Activated CD4-positive, alpha-beta T cell treated with anti-CD3 and anti-CD28 coated beads, Interleukin-2, amount 50 U/mL, for 4 hours (primary cell): Measurements from ENCODE around the gene SREBF1.
A peak's percentile ranks its signal among the peaks of the same experiment; 100 is the strongest.

Experiments
- DNase-seq, 2 experiments: peaks; one replicate each; pipeline ENCODE4 v3.0.0-alpha.2; 2020

SREBF1 gene

DNA sequence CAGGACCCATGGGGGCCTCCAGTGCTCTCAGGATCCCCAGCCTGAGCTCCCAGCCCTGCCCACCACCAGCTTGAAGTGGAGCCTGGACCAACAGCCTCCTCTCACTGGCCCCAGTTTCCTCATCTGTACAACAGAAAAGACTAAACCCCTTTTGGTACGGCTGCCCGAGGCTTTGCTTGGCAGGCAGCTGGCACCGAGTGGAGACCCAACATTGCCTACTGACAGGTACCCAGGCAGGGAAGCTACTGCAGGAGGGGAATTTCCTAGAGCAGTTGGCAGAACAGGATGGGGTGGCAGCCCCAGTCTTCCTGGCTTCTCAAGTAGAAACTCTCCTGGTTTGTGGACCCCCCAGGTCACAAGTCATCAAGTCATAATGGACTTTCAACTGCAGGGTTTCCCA lies 14.2 kb downstream of the SREBF1 start:
- no peak for DNase-seq

DNA sequence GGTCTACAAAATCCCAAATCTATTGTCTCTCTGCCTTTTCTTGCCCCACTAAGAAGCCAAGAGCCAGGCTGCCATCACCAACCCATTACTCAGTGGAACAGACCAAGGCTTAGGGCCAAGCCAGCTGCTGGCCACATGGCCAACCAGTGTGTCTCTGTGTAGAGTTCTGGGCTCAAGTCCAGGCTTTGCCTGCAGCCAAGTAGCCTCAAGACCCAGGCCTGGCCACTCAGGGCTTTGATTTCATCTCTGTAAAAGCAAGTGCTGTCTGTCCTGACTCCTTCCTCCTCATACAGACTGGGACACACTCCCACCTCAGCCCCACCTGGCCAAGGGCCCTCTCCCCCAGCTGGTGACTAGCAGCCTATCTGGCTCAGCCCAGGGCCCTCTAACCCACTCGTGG lies 14.6 kb downstream of the SREBF1 start:
- no peak for DNase-seq

- DNase-seq: no peak
These were observed 16.2 kb downstream of the SREBF1 start for GRCh38 chr17:17820463-17821158.

- DNase-seq: no peak
These were observed 16.7 kb downstream of the SREBF1 start for GRCh38 chr17:17820046-17820445.

GRCh38 chr17:17819561-17819995 lies 17.2 kb downstream of the SREBF1 start:
- DNase-seq: peak; percentile 40 to 51

DNA sequence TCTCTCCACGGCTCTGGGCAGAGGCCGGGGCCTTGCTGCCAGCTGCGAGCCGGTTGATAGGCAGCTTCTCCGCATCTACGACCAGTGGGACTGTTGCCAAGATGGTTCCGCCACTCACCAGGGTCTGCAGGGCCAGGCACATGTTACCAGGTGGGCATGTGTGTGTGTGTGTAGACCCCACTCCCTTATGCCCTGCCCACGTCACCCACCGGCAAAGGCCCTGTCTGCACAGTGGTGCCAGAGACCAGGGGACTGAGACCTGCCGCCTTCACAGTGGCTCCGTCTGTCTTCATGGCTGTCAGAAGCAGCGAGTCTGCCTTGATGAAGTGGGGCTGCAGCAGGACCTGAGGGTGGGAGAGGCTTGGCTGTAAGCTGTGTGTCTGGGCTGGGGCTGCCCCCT lies 17.7 kb downstream of the SREBF1 start:
- no peak for DNase-seq

DNA sequence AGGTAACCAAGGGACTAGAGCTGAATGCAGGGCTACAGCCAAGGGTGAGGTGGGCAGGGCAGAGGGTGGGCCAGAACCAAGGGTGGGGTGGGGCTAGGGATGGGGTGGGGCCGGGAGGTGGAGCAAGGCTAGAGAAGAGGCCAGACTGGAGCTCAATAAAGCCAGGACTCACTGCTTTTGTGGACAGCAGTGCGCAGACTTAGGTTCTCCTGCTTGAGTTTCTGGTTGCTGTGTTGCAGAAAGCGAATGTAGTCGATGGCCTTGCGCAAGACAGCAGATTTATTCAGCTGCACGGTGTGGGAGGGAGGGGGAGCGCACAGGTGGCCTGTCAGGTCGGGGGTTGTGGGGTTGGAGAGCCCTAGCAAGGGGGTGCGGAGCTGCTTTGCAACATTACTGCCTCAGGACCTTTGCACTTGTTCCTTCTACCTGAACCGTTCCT lies 18.7 kb downstream of the SREBF1 start:
- no peak for DNase-seq

GRCh38 chr17:17817552-17817947 lies 19.2 kb downstream of the SREBF1 start:
- DNase-seq: no peak

GRCh38 chr17:17816831-17817551 lies 19.8 kb downstream of the SREBF1 start:
- no peak for DNase-seq

DNA sequence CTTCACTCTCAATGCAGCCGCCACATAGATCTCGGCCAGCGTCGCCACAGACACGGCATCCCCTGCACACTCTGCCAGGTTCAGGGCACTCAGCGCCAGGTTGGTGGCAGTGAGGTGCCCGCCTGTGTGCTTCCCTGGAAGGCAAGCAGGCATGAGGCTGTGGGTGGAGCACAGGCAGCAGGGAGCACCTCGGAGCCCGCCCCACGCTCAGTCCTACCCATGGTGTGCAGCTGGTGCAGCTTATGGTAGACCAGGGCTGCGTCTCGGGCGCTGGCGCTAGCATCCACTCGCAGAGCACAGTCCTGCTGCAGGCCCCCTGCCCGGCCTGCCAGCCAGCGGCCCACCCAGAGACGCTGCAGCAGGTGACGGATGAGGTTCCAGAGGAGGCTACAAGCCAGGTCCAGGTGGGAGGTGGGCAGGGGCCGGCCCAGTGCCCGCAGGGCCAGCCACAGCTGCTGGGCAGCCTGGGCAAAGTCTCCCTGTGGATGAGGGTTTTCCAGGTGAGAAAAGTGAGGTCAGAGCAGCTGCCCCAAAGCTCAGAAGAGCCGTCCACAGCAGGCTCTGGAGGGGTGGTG lies 20.5 kb downstream of the SREBF1 start:
- no peak for DNase-seq

- no peak for DNase-seq
These were observed 21.2 kb downstream of the SREBF1 start for GRCh38 chr17:17815436-17816200.

DNA sequence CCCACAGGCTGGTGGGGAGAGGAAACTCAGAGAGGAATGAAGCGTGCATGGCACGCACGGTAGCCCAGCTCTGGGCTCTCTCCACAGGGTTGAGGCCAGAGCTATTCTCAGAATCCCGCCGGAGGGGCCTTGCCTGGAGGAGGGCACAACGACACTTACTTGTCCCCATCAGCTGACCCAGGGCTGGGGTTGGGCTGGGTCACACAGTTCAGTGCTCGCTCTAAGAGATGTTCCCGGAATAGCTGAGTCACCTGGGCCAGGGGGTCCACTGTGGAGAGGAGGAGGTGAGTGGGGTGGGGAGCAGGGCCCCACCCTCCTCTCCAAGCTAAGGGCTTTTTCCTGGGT lies 21.8 kb downstream of the SREBF1 start:
- no peak for DNase-seq

- no peak for DNase-seq
These were observed 22.4 kb downstream of the SREBF1 start for GRCh38 chr17:17814162-17815061.

GRCh38 chr17:17813725-17814095 lies 23.1 kb downstream of the SREBF1 start:
- DNase-seq: no peak

DNA sequence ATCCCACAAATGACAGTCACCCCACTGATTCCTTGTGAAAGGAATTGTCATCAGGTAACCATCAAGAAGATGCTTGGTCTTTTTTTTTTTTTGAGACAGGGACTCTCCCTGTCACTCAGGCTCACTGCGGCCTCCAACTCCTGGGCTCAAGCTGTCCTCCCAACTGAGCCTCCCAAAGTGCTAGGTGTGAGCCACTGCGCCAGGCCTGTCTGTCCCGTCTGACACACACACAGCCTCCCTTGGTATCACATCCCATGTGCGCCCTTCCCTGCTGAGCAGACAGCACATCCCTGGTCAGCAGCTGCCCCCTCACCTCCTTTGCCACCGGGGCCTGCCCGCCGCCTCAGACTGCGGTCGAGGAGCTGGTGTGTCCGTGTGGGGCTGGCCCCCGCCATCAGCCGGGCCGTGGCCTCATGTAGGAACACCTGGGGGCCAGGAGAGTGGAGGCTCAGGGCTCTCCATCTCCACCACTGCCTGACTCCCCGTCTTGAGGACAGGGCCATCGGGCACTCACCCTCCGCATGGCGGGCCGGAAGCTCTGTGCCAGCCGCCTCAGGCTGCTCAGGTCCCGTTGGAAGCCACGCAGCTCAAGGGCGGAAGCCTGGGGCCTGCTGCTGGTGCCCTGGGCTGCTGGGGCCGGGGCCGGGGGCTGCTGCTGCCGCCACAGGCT lies 23.6 kb downstream of the SREBF1 start:
- DNase-seq: no peak

DNA sequence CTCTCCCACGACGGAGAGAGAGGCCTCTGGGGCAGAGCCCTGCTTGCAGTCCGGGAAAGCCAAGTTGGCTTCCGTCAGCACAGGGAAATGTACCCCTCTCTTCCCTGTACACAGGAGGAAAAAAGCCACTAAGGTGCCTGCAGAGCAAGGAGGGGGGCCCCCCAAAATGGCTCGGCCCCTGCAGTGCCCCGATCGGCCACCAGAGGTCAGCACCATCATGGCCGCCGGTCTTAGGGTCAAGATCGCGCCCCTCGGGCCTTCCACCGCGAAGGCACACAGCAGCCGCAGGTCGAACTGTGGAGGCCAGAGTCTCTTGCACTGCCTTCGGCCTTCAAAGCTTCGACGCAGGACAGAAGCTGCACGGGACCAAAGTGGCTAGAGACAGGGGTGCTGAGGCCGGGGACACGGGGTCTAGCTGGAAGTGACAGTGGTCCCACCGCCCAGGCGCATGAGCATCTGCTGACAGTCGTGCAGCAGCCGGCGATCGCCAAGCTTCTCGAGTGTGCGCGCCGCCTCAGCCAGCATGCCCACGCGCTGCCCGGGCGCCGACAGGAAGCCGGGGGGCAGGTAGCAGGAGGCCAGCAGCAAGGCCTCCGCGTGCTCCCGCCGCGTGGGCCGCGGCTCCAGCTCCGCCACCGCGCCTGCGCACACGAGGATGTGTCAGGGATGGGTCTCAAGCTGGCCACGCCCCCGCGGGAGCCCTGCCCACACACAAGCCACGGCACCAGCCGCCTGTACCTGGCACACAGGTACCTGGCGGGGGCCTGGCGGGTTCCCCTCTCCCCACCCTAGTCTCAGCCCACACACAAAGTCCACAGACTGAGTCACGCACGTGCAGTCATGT lies 24.4 kb downstream of the SREBF1 start:
- peak; percentile 48 to 58 for DNase-seq

GRCh38 chr17:17811381-17812210 lies 25.2 kb downstream of the SREBF1 start:
- DNase-seq: no peak

DNA sequence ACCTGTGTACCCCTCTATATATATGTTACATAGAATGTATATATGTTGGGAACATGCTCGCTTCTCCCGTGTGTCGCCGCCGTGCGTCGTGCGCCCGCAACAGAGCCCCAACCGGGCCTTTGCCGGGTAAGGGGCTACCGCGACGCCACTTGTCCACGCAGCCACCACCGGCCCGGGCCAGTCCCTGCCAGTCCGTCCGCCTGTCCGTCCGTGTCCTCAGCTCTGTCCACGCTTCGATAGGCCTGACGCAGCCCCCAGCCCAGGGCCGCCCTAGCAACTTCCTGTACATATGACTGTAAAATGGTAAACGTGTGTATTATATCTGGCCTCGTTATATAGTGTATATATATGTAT lies 25.9 kb downstream of the SREBF1 start:
- DNase-seq: no peak

GRCh38 chr17:17810084-17810894 lies 26.5 kb downstream of the SREBF1 start:
- no peak for DNase-seq
